Measurements from ENCODE around the gene LRRC57.

DNA sequence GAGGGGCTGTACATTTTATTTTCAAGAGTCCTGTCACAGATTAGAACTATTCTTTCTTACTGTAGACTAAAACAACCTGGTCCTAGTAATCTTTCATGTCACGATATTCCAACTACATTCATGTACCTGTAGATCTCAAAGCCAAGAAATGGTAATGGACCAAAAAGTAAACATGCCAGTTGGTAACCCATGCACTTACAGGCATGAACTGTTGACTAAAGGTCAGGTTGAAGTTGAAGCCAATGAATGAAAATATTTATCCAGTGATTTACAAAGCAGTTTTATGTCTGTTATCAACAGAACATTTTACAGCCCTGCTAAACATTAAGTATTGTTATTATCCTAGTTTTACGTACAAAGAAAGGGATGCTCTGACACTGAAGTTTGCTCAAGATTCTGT lies 25.3 kb downstream of the LRRC57 start:
- TF ChIP-seq, protein P1, sequence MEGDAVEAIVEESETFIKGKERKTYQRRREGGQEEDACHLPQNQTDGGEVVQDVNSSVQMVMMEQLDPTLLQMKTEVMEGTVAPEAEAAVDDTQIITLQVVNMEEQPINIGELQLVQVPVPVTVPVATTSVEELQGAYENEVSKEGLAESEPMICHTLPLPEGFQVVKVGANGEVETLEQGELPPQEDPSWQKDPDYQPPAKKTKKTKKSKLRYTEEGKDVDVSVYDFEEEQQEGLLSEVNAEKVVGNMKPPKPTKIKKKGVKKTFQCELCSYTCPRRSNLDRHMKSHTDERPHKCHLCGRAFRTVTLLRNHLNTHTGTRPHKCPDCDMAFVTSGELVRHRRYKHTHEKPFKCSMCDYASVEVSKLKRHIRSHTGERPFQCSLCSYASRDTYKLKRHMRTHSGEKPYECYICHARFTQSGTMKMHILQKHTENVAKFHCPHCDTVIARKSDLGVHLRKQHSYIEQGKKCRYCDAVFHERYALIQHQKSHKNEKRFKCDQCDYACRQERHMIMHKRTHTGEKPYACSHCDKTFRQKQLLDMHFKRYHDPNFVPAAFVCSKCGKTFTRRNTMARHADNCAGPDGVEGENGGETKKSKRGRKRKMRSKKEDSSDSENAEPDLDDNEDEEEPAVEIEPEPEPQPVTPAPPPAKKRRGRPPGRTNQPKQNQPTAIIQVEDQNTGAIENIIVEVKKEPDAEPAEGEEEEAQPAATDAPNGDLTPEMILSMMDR (IDR thresholded peaks at IDR 0.05): no peak
- no peak for TF ChIP-seq EZH2phosphoT487 (IDR thresholded peaks at IDR 0.05)
- TF ChIP-seq EZH2 (IDR thresholded peaks at IDR 0.05): no peak

Data from neural progenitor cell (in vitro differentiated cells).